Omental fat pad (tissue), 4 donors: ENCODE data around the gene TXLNB. TPM values are rescaled to one million over a fixed set of nuclear protein-coding genes. Genes with fewer than 3 reads are reported as not detected.
A peak's percentile ranks its signal among the peaks of the same experiment; 100 is the strongest.

ENCODE experiments used
- ATAC-seq: fragments of 150-250 bp; one replicate; pipeline ENCODE4 v1.9.1; 2016; ENCODE audit warnings: mild to moderate bottlenecking, moderate library complexity; ENCODE audit not compliant: low FRiP score
- DNase-seq: peaks from one replicate; pipeline ENCODE4 v3.0.0-alpha.2; 2019; ENCODE audit warnings: low spot score
- total RNA-seq, 4 donors: library from RNA; depleted of rRNA; stranded (reverse); fragments of >200 nt; gene quantifications; one replicate each; pipeline ENCODE4 v1.1.0, GENCODE V29; 2016
- TF ChIP-seq, protein P1 (sequence below), 3 donors: fragments of 450-650 bp; IDR thresholded peaks; one replicate each; pipeline ENCODE4 v1.5.1; 2016 to 2017; ENCODE audit warnings: antibody characterized with exemption in 3 of 3, mild to moderate bottlenecking in 3 of 3, moderate library complexity in 2 of 3

TXLNB gene
- total RNA-seq, 4 donors from 2014 or later, result 0.37 to 1.4 (median 1.2) TPM

GRCh38 chr6:139313784-139314545 lies 22.2 kb upstream of the TXLNB start:
- no peak for DNase-seq

DNA sequence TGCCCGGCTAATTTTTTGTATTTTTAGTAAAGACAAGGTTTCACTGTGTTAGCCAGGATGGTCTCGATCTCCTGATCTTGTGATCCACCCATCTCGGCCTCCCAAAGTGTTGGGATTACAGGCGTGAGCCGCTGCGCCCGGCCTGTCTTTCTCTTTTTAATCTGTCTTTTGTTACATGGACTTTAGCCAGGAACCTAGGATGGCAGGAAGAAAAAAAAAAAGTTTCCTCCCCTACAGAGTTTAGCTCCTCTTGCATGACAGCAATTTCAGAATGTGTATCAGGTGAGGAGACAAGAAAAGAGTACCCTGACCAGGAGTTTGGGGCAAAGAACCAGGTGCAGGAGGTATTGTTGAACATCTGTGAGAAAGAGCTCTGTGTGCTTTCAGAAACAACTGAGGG lies 21.4 kb upstream of the TXLNB start:
- no peak for DNase-seq
- ATAC-seq, result no peak
- TF ChIP-seq, protein P1, sequence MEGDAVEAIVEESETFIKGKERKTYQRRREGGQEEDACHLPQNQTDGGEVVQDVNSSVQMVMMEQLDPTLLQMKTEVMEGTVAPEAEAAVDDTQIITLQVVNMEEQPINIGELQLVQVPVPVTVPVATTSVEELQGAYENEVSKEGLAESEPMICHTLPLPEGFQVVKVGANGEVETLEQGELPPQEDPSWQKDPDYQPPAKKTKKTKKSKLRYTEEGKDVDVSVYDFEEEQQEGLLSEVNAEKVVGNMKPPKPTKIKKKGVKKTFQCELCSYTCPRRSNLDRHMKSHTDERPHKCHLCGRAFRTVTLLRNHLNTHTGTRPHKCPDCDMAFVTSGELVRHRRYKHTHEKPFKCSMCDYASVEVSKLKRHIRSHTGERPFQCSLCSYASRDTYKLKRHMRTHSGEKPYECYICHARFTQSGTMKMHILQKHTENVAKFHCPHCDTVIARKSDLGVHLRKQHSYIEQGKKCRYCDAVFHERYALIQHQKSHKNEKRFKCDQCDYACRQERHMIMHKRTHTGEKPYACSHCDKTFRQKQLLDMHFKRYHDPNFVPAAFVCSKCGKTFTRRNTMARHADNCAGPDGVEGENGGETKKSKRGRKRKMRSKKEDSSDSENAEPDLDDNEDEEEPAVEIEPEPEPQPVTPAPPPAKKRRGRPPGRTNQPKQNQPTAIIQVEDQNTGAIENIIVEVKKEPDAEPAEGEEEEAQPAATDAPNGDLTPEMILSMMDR (IDR thresholded peaks at IDR 0.05), result no peak

More at GRCh38 chr6:139313784-139314545, 22.2 kb upstream of the TXLNB start:
- no peak for ATAC-seq
- TF ChIP-seq, protein P1 (IDR thresholded peaks at IDR 0.05), result no peak

DNA sequence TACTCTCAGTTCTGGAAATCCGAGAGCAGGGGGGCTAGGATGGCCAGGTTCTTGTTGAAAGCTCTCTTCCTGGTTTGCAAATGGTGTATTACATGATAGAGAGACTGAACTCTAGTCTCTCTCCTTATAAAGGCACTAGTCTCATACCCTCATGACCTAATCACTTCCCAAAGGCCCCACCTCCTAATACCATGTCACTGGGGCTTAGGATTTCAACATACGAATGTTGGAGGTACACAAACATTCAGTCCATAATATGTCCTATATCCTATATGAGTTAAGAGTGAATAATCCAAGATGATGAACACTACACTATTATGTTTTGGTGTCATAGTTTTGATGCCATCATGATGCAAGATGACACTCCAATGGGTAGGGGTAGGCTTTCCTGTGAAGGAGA lies 20.0 kb upstream of the TXLNB start:
- TF ChIP-seq, protein P1 (IDR thresholded peaks at IDR 0.05), result no peak
- ATAC-seq, result no peak
- DNase-seq, result no peak

DNA sequence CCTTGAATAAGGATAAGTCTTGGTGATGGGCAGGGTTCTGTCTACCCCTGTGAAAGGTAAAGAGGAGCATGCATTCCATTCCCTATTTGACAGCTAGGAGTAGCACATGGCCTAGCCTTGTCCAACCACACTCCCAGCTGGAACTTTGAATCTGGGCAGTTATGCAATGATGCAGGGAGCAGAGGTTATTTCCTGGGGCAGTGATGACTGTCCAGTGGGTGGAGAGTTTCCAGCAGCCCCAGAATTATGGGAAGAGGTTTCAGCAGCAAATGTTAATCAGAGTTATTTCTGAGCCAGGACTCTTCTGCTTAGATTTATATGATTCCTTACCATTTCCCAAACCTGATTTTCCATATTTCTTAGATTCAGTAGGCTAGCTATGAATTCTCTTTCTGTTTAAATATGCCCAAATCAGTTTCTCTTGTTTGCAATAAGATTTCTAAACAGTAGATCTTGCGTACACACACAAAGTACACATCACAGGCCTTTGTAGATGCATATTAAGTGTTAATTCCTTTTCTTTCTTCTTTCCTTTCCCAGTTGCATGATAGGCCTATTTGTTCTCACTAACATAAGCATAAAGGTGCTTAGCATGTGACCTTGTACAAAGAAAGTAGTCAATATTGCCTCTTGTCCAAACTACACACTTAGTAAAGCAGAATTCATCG lies 17.3 kb upstream of the TXLNB start:
- DNase-seq (no peak), ATAC-seq (peak; percentile 75)
- TF ChIP-seq, protein P1 (IDR thresholded peaks at IDR 0.05), result no peak

DNA sequence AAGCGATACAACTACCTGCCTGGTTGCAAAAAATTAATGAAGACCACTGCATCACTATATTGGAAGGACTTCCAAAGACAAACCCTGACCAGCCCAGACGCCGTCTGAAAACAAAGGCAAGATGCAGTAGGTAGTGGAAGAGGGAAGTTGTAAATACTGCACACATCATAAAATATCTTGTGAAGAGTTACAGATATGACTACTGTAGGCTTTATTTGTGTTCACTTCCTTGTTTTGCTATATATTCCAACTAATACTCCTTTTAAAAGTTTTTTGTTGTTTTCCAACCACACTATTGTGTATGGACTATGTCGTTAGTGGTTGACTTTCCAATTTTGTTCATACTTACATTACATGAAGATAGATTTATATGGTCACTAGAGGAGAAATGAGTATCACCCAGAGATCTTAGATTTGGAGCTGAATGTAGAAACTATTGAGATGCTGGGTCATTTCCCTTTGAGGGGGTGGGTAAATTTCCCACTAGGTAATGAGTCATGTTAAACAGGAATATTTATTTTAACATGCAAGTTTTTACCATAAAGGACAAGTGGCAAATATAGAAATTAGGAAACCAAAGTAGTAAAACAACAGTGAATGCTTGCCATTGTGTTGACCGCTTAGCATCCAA lies 16.6 kb upstream of the TXLNB start:
- TF ChIP-seq, protein P1 (IDR thresholded peaks at IDR 0.05), result no peak
- ATAC-seq (no peak), DNase-seq (no peak)

DNA sequence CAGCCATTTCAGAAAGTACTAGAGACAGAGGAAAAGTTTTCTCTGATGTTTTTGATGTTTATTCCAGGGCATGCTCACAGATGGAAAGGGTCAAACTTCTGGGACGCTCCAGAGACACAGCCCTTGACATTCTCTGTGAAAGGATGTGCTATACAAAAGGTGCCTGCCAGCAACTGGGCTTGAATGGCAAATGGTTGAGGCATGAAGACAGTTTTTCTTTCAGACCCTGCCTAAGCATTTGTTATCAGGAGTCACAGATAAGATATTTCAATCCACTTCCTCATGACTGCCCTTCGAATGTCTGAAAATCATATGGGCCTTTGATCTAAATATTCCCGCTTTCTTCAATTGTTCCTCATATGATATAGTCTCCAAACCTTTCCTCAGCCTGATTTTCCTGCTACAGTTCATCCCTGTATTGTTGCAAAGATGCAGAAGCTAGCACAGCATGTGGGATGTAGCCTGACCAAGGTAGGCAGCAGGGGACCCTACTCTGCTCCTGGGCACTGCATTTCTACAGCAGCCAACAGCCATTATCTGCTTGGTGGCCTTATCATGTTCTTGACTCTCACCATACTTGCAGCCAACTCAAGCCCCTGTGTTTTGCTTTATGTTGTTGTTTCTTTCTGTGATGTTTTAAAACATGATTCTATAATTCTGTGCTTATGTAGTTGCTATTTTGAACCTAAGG lies 14.6 kb upstream of the TXLNB start:
- ATAC-seq (no peak), DNase-seq (no peak)
- TF ChIP-seq, protein P1 (IDR thresholded peaks at IDR 0.05), result no peak
